ENCODE results near the gene PLCL1.

GRCh38 chr2:198136142-198136541 lies 331.7 kb downstream of the PLCL1 start:
- TF ChIP-seq CTCF (IDR thresholded peaks at IDR 0.05; ENCODE audit: low read depth, low read length) (no peak), MYC (IDR thresholded peaks at IDR 0.05; ENCODE audit: low read depth, low read length) (no peak)
